Measurements from ENCODE around the gene MME.

The MME gene

GRCh38 chr3:155227141-155227540 is 147.0 kb downstream of the MME start:
- no peak for DNase-seq (ENCODE audit: low read depth, low spot score)

GRCh38 chr3:155228676-155229075 is 148.6 kb downstream of the MME start:
- H3K27ac ChIP-seq = no peak overlapping the region
- DNase-seq (ENCODE audit: low read depth, low spot score) = no peak

More at GRCh38 chr3:155227141-155227540, 147.0 kb downstream of the MME start:
- H3K27ac ChIP-seq = no peak overlapping the region

DNA sequence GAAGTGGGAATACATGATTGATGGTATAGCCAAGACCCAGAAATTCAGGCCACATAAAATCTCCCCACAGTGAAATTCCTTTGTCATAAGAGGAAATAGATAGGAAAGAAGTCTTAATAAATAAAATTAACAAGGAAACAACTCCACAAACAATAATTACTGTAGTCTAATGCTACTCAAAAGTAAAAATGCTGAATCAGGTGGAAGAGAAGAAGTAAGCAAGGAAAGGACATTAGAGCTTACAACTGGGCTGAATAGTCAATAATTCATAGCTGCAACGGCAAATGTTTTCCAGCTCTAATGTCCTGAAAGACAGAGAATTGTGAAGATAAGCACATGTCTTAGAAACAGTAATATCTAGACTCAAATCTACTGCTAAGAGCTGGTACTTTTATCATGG is 149.0 kb downstream of the MME start:
- no peak for DNase-seq (ENCODE audit: low read depth, low spot score)
- no peak overlapping the region for H3K27ac ChIP-seq

DNA sequence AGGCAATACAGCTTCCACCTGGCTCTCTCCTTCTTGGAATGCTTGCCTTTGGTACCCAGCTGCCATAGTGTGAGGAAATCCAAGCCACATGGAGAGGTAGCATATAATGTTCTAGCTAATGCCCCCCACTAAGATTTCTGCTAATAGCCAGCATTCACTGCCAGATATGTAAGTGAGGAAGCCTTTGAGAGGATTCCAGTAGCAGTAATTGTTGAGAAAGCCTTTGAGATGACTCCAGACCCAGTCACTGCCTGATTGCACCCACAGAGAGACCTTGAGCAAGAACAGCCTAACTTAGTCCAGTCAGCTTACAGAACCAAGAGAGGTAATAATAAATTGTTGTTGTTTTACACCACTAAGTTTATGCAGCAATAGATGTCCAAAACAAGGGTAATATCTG is 150.3 kb downstream of the MME start:
- no peak for DNase-seq (ENCODE audit: low read depth, low spot score)
- no peak overlapping the region for H3K27ac ChIP-seq

DNA sequence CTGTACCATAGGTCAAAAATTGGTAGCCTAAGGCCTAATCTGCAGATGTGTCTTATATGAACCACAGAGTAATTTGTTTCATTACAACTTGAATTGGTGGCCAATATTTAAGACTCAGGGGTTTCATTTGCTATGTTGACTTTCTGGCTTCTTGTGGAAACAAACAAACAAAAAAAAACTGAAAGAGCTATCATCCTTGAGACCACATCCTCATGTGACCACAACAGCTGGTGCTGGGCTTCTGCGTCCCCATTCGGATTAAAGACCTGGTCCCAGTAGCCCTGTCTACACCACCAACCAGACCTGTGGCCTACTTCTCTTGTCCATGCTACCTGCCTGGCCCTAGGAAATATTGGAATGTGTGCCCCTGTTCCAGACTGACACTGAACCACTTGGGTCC is 151.7 kb downstream of the MME start:
- peak overlapping the region; percentile 67 for H3K27ac ChIP-seq
- no peak for DNase-seq (ENCODE audit: low read depth, low spot score)

DNA sequence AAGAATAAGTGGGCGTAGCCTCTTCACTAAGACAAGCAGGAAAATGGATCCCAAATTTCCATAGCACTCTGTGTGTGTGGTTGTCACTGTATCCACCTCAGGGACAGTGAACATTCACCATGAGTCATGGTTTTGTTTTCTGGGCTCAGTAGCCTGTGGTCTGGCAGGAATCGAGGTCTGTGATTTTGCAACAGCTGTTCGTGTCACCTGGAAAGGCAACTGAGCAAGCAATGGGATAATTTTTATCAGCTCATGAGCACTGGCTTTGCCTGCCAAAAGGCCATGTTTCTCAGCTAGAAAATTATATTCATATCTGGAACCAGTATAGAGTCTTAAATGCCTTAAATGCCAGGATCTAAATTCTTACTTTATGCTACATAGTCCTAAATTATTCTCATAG is 152.5 kb downstream of the MME start:
- peak overlapping the region; percentile 67 for H3K27ac ChIP-seq
- DNase-seq (ENCODE audit: low read depth, low spot score) = peak; percentile 64

GRCh38 chr3:155233213-155233612 is 153.1 kb downstream of the MME start:
- DNase-seq (ENCODE audit: low read depth, low spot score) = peak; percentile 12
- peak overlapping the region; percentile 67 for H3K27ac ChIP-seq

All from epithelial cell of prostate (primary cell).